GM23338 (cell line): ENCODE results near the gene TTC13.

Source experiments
- EZH2 ChIP-seq: fragments of 200-600 bp; sonication (generic); IDR thresholded peaks from one replicate; pipeline ENCODE4 v1.8.0; 2017; ENCODE audit warnings: antibody characterized with exemption, mild to moderate bottlenecking, low read depth; ENCODE audit not compliant: unreplicated experiment
- EZH2phosphoT487 ChIP-seq: fragments of 200-600 bp; sonication (generic); IDR thresholded peaks from one replicate; pipeline ENCODE4 v1.8.1; 2018; ENCODE audit warnings: antibody characterized with exemption; ENCODE audit not compliant: unreplicated experiment
- TF ChIP-seq, protein P1 (sequence below), 2 experiments: fragments of 200-600 bp in 1 of 2; sonication (generic) in 1 of 2; conservative IDR thresholded peaks; 2 replicates each; pipeline versions ENCODE4 v1.5.1 to v1.6.1; 2016 to 2017; ENCODE audit warnings: antibody characterized with exemption in 2 of 2, low read depth in 2 of 2, mild to moderate bottlenecking in 2 of 2, moderate library complexity in 1 of 2

DNA sequence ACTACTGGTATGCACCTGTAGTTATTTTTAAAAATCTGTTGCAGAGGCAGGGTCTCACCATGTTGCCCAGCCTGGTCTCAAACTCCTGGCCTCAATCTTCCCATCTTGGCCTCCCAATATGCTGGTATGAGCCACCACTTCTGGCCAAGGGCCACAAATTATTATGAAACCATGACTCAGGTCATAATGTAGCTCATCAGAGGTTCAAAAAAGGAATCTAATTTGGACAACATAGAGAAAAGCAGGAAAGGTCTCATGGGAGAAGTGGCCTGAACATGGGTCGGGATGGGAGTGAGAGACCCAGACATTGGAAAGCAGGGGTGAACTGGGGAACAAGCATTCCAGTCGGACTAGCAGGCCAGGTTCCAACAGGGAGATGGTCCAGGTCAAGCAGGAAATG, 65.2 kb downstream of the TTC13 start:
- TF ChIP-seq EZH2phosphoT487 (no peak), EZH2 (no peak)
- TF ChIP-seq, protein P1, sequence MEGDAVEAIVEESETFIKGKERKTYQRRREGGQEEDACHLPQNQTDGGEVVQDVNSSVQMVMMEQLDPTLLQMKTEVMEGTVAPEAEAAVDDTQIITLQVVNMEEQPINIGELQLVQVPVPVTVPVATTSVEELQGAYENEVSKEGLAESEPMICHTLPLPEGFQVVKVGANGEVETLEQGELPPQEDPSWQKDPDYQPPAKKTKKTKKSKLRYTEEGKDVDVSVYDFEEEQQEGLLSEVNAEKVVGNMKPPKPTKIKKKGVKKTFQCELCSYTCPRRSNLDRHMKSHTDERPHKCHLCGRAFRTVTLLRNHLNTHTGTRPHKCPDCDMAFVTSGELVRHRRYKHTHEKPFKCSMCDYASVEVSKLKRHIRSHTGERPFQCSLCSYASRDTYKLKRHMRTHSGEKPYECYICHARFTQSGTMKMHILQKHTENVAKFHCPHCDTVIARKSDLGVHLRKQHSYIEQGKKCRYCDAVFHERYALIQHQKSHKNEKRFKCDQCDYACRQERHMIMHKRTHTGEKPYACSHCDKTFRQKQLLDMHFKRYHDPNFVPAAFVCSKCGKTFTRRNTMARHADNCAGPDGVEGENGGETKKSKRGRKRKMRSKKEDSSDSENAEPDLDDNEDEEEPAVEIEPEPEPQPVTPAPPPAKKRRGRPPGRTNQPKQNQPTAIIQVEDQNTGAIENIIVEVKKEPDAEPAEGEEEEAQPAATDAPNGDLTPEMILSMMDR (conservative IDR thresholded peaks at IDR 0.05; ENCODE audit: low read depth in 2 of 2): no peak
